Fibroblast of lung (primary cell): ENCODE results near the gene ZBTB9. TPM values are rescaled to one million over a fixed set of nuclear protein-coding genes. Genes with fewer than 3 reads are reported as not detected.

Source experiments
- DNase-seq, 2 donors: peaks; one replicate each; pipeline versions ENCODE4 v3.0.0 to v3.0.0-alpha.2; 2010; ENCODE audit warnings: low read depth in 2 of 2
- H2AFZ ChIP-seq: 2 replicates; pipeline ENCODE4 v1.5.1; 2012; ENCODE audit warnings: low read length, control low read depth, inconsistent platforms
- H3K27ac ChIP-seq: 2 replicates; pipeline ENCODE4 v1.5.1; 2011; ENCODE audit warnings: low read length, control low read depth; ENCODE audit not compliant: insufficient read depth
- H3K27me3 ChIP-seq: 2 replicates; pipeline ENCODE4 v1.5.1; 2011; ENCODE audit warnings: mild to moderate bottlenecking, low read length; ENCODE audit not compliant: control insufficient read depth, insufficient read depth
- H3K36me3 ChIP-seq: 2 replicates; pipeline ENCODE4 v1.5.1; 2011; ENCODE audit warnings: low read length; ENCODE audit not compliant: control insufficient read depth, insufficient read depth
- H3K4me1 ChIP-seq: 2 replicates; pipeline ENCODE4 v1.5.1; 2011; ENCODE audit warnings: low read length; ENCODE audit not compliant: control insufficient read depth, insufficient read depth; ENCODE audit errors: extremely low read depth
- H3K4me2 ChIP-seq: 2 replicates; pipeline ENCODE4 v1.5.1; 2011; ENCODE audit warnings: low read length, control low read depth; ENCODE audit not compliant: insufficient read depth; ENCODE audit errors: extremely low read depth
- H3K4me3 ChIP-seq, 4 experiments: fragments of 200-600 bp in 1 of 4; sonication (generic) in 1 of 4; replicated peaks in 1 of 4; 2 replicates each; pipeline ENCODE4 v1.5.1; 2011 to 2016; ENCODE audit warnings: low read length in 4 of 4, low read depth in 3 of 4, mild to moderate bottlenecking in 3 of 4, control low read depth in 2 of 4, inconsistent platforms in 1 of 4, mixed read lengths in 1 of 4; ENCODE audit not compliant: insufficient read depth in 1 of 4; ENCODE audit errors: control extremely low read depth in 1 of 4
- H3K79me2 ChIP-seq: 2 replicates; pipeline ENCODE4 v1.5.1; 2012; ENCODE audit warnings: mild to moderate bottlenecking, low read length, inconsistent platforms; ENCODE audit not compliant: control insufficient read depth, insufficient read depth
- H3K9ac ChIP-seq: 2 replicates; pipeline ENCODE4 v1.5.1; 2011; ENCODE audit warnings: mild to moderate bottlenecking, low read length, control low read depth; ENCODE audit not compliant: insufficient read depth
- H3K9me3 ChIP-seq: 2 replicates; pipeline ENCODE4 v1.5.1; 2012; ENCODE audit warnings: low read depth, low read length; ENCODE audit not compliant: control insufficient read depth, insufficient read depth
- H4K20me1 ChIP-seq: 2 replicates; pipeline ENCODE4 v1.5.1; 2011; ENCODE audit warnings: low read length; ENCODE audit not compliant: control insufficient read depth, insufficient read depth; ENCODE audit errors: extremely low read depth
- EZH2 ChIP-seq: IDR thresholded peaks from 2 replicates; pipeline ENCODE4 v1.5.1; 2012; ENCODE audit warnings: low read length, control low read depth, mild to moderate bottlenecking; ENCODE audit errors: missing control alignments
- polyA plus RNA-seq, 2 donors: library from polyadenylated mRNA; depleted of rRNA in 1 of 2; stranded (reverse) in 1 of 2; unstranded in 1 of 2; fragments of >200 nt; gene quantifications; 2 replicates each; pipeline ENCODE4 v1.2.1, GENCODE V29; 2011 to 2012; ENCODE audit warnings: missing spikeins in 1 of 2
- total RNA-seq: library from RNA; depleted of rRNA; stranded (reverse); fragments of >200 nt; gene quantifications from 2 replicates; pipeline ENCODE4 v1.2.1, GENCODE V29; 2014
- TF ChIP-seq, protein P1 (sequence below), 2 donors: IDR thresholded peaks in 1 of 2; conservative IDR thresholded peaks in 1 of 2; 1 replicate in 1 of 2; 2 replicates in 1 of 2; pipeline ENCODE4 v1.5.1; 2011 to 2012; ENCODE audit warnings: low read length in 2 of 2, control low read depth in 1 of 2, inconsistent platforms in 1 of 2, low read depth in 1 of 2, mild to moderate bottlenecking in 1 of 2

ZBTB9 gene
- total and polyA plus RNA-seq, 2 donors (not counting 1 experiment from before 2014, with no cell fraction given), result 4.1 to 5.2 TPM

DNA sequence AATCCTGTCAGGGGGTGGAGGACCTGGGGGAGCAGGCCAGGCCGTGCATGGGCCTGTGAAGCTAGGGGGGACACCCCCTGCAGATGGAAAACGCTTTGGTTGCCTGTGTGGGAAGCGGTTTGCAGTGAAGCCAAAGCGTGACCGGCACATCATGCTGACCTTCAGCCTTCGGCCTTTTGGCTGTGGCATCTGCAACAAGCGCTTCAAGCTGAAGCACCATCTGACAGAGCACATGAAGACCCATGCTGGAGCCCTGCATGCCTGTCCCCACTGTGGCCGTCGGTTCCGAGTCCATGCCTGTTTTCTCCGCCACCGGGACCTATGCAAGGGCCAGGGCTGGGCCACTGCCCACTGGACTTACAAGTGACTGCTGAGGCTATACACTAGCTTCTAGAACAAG is 1.8 kb downstream of the ZBTB9 start:
- peaks cover 7% of the 10 kb centered on the region for H3K36me3 ChIP-seq
- TF ChIP-seq EZH2, result no peak
- TF ChIP-seq, protein P1, sequence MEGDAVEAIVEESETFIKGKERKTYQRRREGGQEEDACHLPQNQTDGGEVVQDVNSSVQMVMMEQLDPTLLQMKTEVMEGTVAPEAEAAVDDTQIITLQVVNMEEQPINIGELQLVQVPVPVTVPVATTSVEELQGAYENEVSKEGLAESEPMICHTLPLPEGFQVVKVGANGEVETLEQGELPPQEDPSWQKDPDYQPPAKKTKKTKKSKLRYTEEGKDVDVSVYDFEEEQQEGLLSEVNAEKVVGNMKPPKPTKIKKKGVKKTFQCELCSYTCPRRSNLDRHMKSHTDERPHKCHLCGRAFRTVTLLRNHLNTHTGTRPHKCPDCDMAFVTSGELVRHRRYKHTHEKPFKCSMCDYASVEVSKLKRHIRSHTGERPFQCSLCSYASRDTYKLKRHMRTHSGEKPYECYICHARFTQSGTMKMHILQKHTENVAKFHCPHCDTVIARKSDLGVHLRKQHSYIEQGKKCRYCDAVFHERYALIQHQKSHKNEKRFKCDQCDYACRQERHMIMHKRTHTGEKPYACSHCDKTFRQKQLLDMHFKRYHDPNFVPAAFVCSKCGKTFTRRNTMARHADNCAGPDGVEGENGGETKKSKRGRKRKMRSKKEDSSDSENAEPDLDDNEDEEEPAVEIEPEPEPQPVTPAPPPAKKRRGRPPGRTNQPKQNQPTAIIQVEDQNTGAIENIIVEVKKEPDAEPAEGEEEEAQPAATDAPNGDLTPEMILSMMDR (conservative IDR thresholded peaks at IDR 0.05 in 1 of 2, IDR thresholded peaks at IDR 0.05 in 1 of 2; ENCODE audit: low read depth in 1 of 2, low read length in 2 of 2), result no peak
- DNase-seq, result no peak

DNA sequence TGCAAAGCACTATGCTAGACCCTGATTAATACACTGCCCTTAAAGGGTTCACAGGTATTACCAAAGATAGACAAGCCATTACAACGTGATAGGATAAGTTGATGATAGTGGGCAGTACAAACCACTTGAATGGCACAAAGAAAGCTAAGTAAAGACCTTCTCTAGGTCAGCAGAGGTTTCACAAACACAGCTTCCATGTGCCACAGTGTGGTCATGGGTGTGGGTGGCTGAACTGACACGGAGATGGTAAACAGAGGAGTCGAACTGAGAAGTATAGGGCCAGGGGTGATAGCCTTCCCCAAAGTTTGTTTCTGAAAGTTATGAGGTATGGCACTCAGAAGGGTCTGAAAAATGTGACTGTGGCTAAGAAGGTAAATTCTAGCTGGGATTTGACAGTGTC is 4.3 kb downstream of the ZBTB9 start:
- no peaks in the 10 kb centered on the region for H4K20me1 ChIP-seq
- TF ChIP-seq EZH2, result no peak
- TF ChIP-seq, protein P1 (conservative IDR thresholded peaks at IDR 0.05 in 1 of 2, IDR thresholded peaks at IDR 0.05 in 1 of 2; ENCODE audit: low read depth in 1 of 2, low read length in 2 of 2), result no peak
- H3K4me3 ChIP-seq, result no peak overlapping the region
- H3K4me2 ChIP-seq, result no peak overlapping the region
- H2AFZ ChIP-seq, result no peak overlapping the region
- peaks cover 2% of the 10 kb centered on the region for H3K4me1 ChIP-seq
- H3K36me3 ChIP-seq, result peaks cover 6% of the 10 kb centered on the region
- no peak overlapping the region for H3K27ac ChIP-seq
- peaks cover 9% of the 10 kb centered on the region for H3K79me2 ChIP-seq
- no peak overlapping the region for H3K9ac ChIP-seq
- no peaks in the 10 kb centered on the region for H3K9me3 ChIP-seq
- no peak for DNase-seq
- H3K27me3 ChIP-seq, result no peaks in the 10 kb centered on the region

More for the DNA sequence above, 1.8 kb downstream of the ZBTB9 start:
- Histone ChIP-seq H3K4me3 (no peak overlapping the region), H3K79me2 (peaks cover 9% of the 10 kb centered on the region), H3K27me3 (no peaks in the 10 kb centered on the region), H3K27ac (no peak overlapping the region), H4K20me1 (no peaks in the 10 kb centered on the region), H3K4me2 (no peak overlapping the region), H3K4me1 (peaks cover 2% of the 10 kb centered on the region), H3K9me3 (no peaks in the 10 kb centered on the region), H3K9ac (no peak overlapping the region), H2AFZ (no peak overlapping the region)

DNA sequence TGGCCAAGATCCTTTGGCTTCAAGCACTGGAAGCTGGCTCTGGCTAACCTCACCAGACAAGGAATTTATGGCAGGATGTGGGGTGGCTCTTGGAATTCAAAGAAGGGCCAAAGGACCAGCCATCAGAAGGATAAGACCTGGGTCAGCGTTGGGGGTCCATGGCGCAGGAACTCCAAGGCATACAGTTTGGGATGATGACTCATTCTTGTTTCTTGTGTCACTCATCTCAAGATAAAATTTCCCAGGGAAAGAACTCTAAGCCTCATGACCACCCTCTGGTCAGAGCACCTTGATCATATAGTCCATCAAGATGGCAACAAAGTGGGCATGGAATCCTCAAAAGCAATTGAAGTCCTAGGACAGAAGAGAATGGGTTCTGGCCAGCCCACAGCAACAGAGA is 4.8 kb downstream of the ZBTB9 start:
- no peaks in the 10 kb centered on the region for H3K9me3 ChIP-seq
- no peak for DNase-seq
- H3K27ac ChIP-seq, result no peak overlapping the region
- H3K4me1 ChIP-seq, result peaks cover 2% of the 10 kb centered on the region
- H3K9ac ChIP-seq, result no peak overlapping the region
- H3K27me3 ChIP-seq, result no peaks in the 10 kb centered on the region
- H3K4me3 ChIP-seq, result no peak overlapping the region
- H2AFZ ChIP-seq, result no peak overlapping the region
- H3K79me2 ChIP-seq, result peaks cover 9% of the 10 kb centered on the region
- H3K36me3 ChIP-seq, result peaks cover 6% of the 10 kb centered on the region
- no peaks in the 10 kb centered on the region for H4K20me1 ChIP-seq
- H3K4me2 ChIP-seq, result no peak overlapping the region
- TF ChIP-seq, protein P1 (conservative IDR thresholded peaks at IDR 0.05 in 1 of 2, IDR thresholded peaks at IDR 0.05 in 1 of 2; ENCODE audit: low read depth in 1 of 2, low read length in 2 of 2), result no peak
- TF ChIP-seq EZH2, result no peak
